H1 (cell line): ENCODE results near the gene CACNG4. TPM values are rescaled to one million over a fixed set of nuclear protein-coding genes. Genes with fewer than 3 reads are reported as not detected.

Source experiments
- CHD7 ChIP-seq: fragments of 300-600 bp; sonication (generic); IDR thresholded peaks from 2 replicates; pipeline ENCODE4 v1.7.1; 2012; ENCODE audit warnings: low read length, moderate library complexity, mild to moderate bottlenecking, inconsistent platforms; ENCODE audit not compliant: insufficient replicate concordance
- polyA plus RNA-seq, 7 experiments: library from polyadenylated mRNA; depleted of rRNA in 3 of 7; stranded (reverse) in 5 of 7; unstranded in 2 of 7; fragments of >200 nt in 5 of 7; fragments of 200-250 nt in 2 of 7; gene quantifications; 1 replicate in 5 of 7; 2 replicates in 1 of 7; 4 replicates in 1 of 7; pipeline versions ENCODE4 v1.2.1 to v1.2.3, GENCODE V29; 2011 to 2013; ENCODE audit warnings: missing spikeins in 2 of 7, mixed read lengths in 2 of 7
- total RNA-seq: library from RNA; stranded (reverse); fragmentation: NEBNext Ultra II Directional; extraction: Animal tissue kit (Norgen Biotek cat#: 25700); gene quantifications from 2 replicates; pipeline ENCODE4 v1.2.1, GENCODE V29; 2021

The CACNG4 gene
- total and polyA plus RNA-seq, 2 of the 8 experiments (the other 6 are each of a cell fraction or from before 2014, with no cell fraction given) = 3.6 to 5.6 TPM

DNA sequence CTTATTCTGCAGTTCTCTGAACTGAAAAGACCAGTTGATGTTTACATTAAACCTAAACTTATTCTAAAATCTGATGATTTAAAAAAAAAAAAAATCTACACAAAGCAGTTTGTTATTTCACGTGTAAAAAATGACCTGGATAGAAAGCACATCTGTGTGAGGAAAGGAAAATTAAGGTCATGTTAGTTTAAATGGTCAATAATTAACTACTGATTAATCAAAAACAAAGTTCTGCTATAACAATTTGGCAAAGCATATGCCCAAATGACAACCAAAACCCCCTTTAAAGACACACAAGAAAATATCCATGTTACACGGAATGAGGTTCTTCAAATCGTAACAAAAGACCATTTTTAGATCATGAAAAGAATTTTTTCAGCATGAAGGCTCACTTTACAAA, 110.3 kb downstream of the CACNG4 start (continued):
- TF ChIP-seq CHD7 = no peak
